ENCODE results near the gene DOCK10.

GRCh38 chr2:224831530-224831929, 210.7 kb downstream of the DOCK10 start:
- TF ChIP-seq POLR2A (IDR thresholded peaks at IDR 0.05) (no peak), CTCF (IDR thresholded peaks at IDR 0.05) (no peak)

Measured in heart left ventricle (tissue), 13 donors.